HepG2 (cell line): ENCODE data around the gene AKAP14. TPM values are rescaled to one million over a fixed set of nuclear protein-coding genes. Genes with fewer than 3 reads are reported as not detected.

ENCODE experiments used
- ARID4A ChIP-seq: sonication (generic); formaldehyde crosslinking; IDR thresholded peaks from 2 replicates; pipeline ENCODE4 v1.5.0; 2020; ENCODE audit warnings: mild to moderate bottlenecking, missing genetic modification reagents, borderline replicate concordance
- ARNT ChIP-seq: fragments of 450-650 bp; IDR thresholded peaks from 2 replicates; pipeline ENCODE4 v1.6.1; 2017
- CENPBD1 ChIP-seq: sonication (generic); formaldehyde crosslinking; IDR thresholded peaks from 2 replicates; pipeline ENCODE4 v1.8.0; 2022; ENCODE audit warnings: missing genetic modification reagents, low read depth, mild to moderate bottlenecking, borderline replicate concordance
- MIER3 ChIP-seq: IDR thresholded peaks from 2 replicates; pipeline ENCODE4 v1.6.1; 2016; ENCODE audit warnings: missing compliant biosample characterization, borderline replicate concordance
- RERE ChIP-seq: IDR thresholded peaks from 2 replicates; pipeline ENCODE4 v1.6.1; 2016; ENCODE audit warnings: low read depth, missing genetic modification reagents, missing compliant biosample characterization
- RORA ChIP-seq: sonication (generic); formaldehyde crosslinking; IDR thresholded peaks from 2 replicates; pipeline ENCODE4 v1.5.0; 2020; ENCODE audit warnings: mild to moderate bottlenecking, missing genetic modification reagents, moderate library complexity
- SAP130 ChIP-seq: IDR thresholded peaks from 2 replicates; pipeline ENCODE4 v1.6.1; 2016; ENCODE audit warnings: low read depth
- ZBTB39 ChIP-seq: sonication (generic); formaldehyde crosslinking; IDR thresholded peaks from 2 replicates; pipeline ENCODE4 v1.5.0; 2020; ENCODE audit warnings: missing genetic modification reagents
- ZNF33A ChIP-seq: sonication (generic); formaldehyde crosslinking; IDR thresholded peaks from 2 replicates; pipeline ENCODE4 v1.5.1; 2020; ENCODE audit warnings: missing genetic modification reagents, mild to moderate bottlenecking, moderate library complexity, borderline replicate concordance
- ZNF569 ChIP-seq: sonication (generic); formaldehyde crosslinking; IDR thresholded peaks from 2 replicates; pipeline ENCODE4 v1.5.0; 2020; ENCODE audit warnings: mild to moderate bottlenecking, missing genetic modification reagents, moderate library complexity, borderline replicate concordance
- ZNF784 ChIP-seq: sonication (generic); formaldehyde crosslinking; IDR thresholded peaks from 2 replicates; pipeline ENCODE4 v1.5.1; 2020; ENCODE audit warnings: missing genetic modification reagents, mild to moderate bottlenecking, borderline replicate concordance
- ZSCAN25 ChIP-seq: sonication (generic); formaldehyde crosslinking; IDR thresholded peaks from 2 replicates; pipeline ENCODE4 v1.8.0; 2022; ENCODE audit warnings: mild to moderate bottlenecking, missing genetic modification reagents
- polyA plus RNA-seq, 8 experiments: library from polyadenylated mRNA; depleted of rRNA in 3 of 8; stranded (reverse) in 7 of 8; unstranded in 1 of 8; fragments of >200 nt; fragmentation: Illumina TruSeq in 4 of 8; extraction: Trizol in 4 of 8; gene quantifications; 2 replicates each; pipeline versions ENCODE4 v1.2.1 to v1.2.3, GENCODE V29; 2011 to 2016; ENCODE audit warnings: low read depth in 4 of 8, missing spikeins in 1 of 8, mixed read lengths in 1 of 8; ENCODE audit not compliant: insufficient read depth in 1 of 8
- total RNA-seq, 5 experiments: library from RNA; depleted of rRNA; stranded (reverse); fragments of >200 nt; fragmentation: Illumina TruSeq; extraction: Trizol; gene quantifications; 2 replicates each; pipeline ENCODE4 v1.2.3, GENCODE V29; 2016; ENCODE audit warnings: low read depth in 1 of 5
- TF ChIP-seq, protein P1 (sequence below): sonication (generic); formaldehyde crosslinking; IDR thresholded peaks from 2 replicates; pipeline ENCODE4 v1.9.0; 2022; ENCODE audit warnings: missing genetic modification reagents, mild to moderate bottlenecking, borderline replicate concordance

AKAP14 gene
- total and polyA plus RNA-seq, 2 of the 13 experiments (the other 11 are each of a cell fraction or from before 2014, with no cell fraction given) = 0.20 to 1.7 TPM

DNA sequence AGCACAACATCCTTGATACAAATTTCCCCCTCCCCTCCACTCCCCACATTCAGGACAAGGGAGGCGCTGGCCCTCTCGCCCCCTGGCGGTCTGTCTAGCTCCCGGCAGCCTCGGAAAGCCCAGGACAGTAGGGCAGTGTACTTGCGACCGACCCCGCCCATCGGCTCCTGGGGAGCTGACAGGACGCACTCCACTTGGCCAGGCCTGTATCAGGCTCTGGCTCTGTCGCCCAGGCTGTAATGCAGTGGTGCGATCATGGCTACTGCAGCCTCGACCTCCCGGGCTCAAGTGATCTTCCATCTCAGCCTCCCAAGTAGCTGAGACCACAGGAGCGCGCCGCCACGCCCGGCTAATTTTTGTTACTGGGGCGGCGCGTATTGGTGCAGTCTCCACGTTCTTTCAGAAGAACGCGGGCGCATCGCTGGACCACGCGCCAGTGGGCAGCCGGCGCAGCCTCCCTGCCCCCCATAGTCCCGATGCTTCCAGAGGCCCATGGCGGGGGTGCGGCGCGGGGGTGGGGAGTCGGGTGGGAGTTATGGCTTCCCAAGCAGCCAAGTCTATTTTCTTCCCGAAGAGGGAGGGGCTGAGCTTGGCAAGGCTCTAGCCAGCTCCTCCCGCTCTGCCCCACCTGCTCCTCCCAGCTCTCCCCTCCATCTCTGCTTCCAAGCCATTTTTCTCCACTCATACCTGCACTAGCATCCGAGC lies 7.8 kb upstream of the AKAP14 start (continued):
- TF ChIP-seq ZBTB39 (no peak), CENPBD1 (CRISPR knock-in tag) (no peak), ZSCAN25 (CRISPR knock-in tag) (no peak), ZNF33A (no peak), RORA (CRISPR knock-in tag) (no peak), SAP130 (CRISPR knock-in tag) (peak; percentile 66), ARNT (no peak), MIER3 (CRISPR knock-in tag) (no peak), ARID4A (CRISPR knock-in tag) (no peak), ZNF784 (CRISPR knock-in tag) (no peak), ZNF569 (CRISPR knock-in tag) (no peak), RERE (CRISPR knock-in tag) (no peak)
- TF ChIP-seq, protein P1, sequence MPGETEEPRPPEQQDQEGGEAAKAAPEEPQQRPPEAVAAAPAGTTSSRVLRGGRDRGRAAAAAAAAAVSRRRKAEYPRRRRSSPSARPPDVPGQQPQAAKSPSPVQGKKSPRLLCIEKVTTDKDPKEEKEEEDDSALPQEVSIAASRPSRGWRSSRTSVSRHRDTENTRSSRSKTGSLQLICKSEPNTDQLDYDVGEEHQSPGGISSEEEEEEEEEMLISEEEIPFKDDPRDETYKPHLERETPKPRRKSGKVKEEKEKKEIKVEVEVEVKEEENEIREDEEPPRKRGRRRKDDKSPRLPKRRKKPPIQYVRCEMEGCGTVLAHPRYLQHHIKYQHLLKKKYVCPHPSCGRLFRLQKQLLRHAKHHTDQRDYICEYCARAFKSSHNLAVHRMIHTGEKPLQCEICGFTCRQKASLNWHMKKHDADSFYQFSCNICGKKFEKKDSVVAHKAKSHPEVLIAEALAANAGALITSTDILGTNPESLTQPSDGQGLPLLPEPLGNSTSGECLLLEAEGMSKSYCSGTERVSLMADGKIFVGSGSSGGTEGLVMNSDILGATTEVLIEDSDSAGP (CRISPR knock-in tag) = 0 out of 2 replicates have a peak, but pooled peaks have one; percentile 7
